Astrocyte (in vitro differentiated cells and primary cell): ENCODE results near the gene ZMYND11.

Experiments
- EZH2 ChIP-seq: IDR thresholded peaks from 2 replicates; pipeline ENCODE4 v1.6.1; 2012; ENCODE audit warnings: mild to moderate bottlenecking, low read length, inconsistent platforms; ENCODE audit not compliant: insufficient read depth
- TF ChIP-seq, protein P1 (sequence below): IDR thresholded peaks from 2 replicates; pipeline ENCODE4 v1.5.1; 2011; ENCODE audit warnings: low read depth, mild to moderate bottlenecking, inconsistent platforms, low read length, moderate library complexity; ENCODE audit not compliant: insufficient read depth

DNA sequence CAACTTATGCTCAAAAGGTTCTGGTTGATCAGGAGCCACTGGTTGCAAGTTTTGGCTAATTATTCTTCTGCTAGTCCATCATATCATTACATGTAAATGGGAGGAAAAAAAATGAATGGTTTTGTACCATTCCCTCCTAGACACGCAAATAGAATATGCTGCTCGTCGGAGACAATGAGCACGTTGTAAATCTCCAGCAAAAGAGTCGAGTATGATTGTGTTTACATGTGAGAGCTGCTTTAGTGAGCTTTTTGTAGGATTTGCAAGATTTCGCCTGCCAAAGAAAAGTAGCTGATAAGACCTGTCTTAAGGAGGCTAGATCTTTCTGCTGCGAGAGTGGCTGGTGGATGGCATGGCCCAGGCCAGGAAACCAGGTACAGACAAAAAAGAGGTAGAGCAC lies 109.0 kb downstream of the ZMYND11 start:
- TF ChIP-seq, protein P1, sequence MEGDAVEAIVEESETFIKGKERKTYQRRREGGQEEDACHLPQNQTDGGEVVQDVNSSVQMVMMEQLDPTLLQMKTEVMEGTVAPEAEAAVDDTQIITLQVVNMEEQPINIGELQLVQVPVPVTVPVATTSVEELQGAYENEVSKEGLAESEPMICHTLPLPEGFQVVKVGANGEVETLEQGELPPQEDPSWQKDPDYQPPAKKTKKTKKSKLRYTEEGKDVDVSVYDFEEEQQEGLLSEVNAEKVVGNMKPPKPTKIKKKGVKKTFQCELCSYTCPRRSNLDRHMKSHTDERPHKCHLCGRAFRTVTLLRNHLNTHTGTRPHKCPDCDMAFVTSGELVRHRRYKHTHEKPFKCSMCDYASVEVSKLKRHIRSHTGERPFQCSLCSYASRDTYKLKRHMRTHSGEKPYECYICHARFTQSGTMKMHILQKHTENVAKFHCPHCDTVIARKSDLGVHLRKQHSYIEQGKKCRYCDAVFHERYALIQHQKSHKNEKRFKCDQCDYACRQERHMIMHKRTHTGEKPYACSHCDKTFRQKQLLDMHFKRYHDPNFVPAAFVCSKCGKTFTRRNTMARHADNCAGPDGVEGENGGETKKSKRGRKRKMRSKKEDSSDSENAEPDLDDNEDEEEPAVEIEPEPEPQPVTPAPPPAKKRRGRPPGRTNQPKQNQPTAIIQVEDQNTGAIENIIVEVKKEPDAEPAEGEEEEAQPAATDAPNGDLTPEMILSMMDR, result no peak
- no peak for TF ChIP-seq EZH2
